HG02884 (cell line): ENCODE measurements around the gene KDF1.

Experiments
- ATAC-seq: cut with Tn5 transposase; IDR thresholded peaks from one replicate; pipeline ENCODE4 v1.9.1; 2021; ENCODE audit warnings: mild to moderate bottlenecking, moderate library complexity; ENCODE audit not compliant: unreplicated experiment

KDF1 gene

GRCh38 chr1:26921126-26921539 is 39.1 kb downstream of the KDF1 start:
- ATAC-seq: no peak

GRCh38 chr1:26915204-26915842 is 44.9 kb downstream of the KDF1 start:
- ATAC-seq: no peak

GRCh38 chr1:26913754-26914619 is 46.3 kb downstream of the KDF1 start, which contains the start of gene NR0B2:
Gene NR0B2, minus strand, starts transcription at chr1:26913975. Its CDS starts 35 bp downstream, at chr1:26913940.
- no peak for ATAC-seq

- no peak for ATAC-seq
Observed at GRCh38 chr1:26913389-26913753, 46.9 kb downstream of the KDF1 start.

GRCh38 chr1:26912147-26912490 is 48.1 kb downstream of the KDF1 start:
- ATAC-seq: no peak

- ATAC-seq: no peak
Observed at GRCh38 chr1:26911399-26912146, 48.7 kb downstream of the KDF1 start.

- no peak for ATAC-seq
Observed at GRCh38 chr1:26910343-26911160, 49.7 kb downstream of the KDF1 start.

- no peak for ATAC-seq
Observed at GRCh38 chr1:26909951-26910342, 50.3 kb downstream of the KDF1 start.

- ATAC-seq: no peak
Observed at GRCh38 chr1:26907071-26907917, 53.0 kb downstream of the KDF1 start.

- no peak for ATAC-seq
Observed at GRCh38 chr1:26900815-26901511, 59.3 kb downstream of the KDF1 start.

GRCh38 chr1:26900001-26900814 is 60.1 kb downstream of the KDF1 start, which contains the start of gene GPATCH3:
Gene GPATCH3, minus strand, starts transcription at chr1:26900467. Its CDS starts 25 bp downstream, at chr1:26900442.
- ATAC-seq: no peak
